Stimulated activated CD8-positive, alpha-beta memory T cell treated with anti-CD3 and anti-CD28 coated beads, Interleukin-12 subunit alpha, Interleukin-12 subunit beta, amount 100 ng/mL, for 1 hour (primary cell): ENCODE results near the gene CACNA1D.
"Not testable (repeated sequence)": the region's sequence is repeated elsewhere in the genome, so short reads cannot be mapped to it uniquely, and the experiment has no call there.

Source experiments
- DNase-seq: peaks from one replicate; pipeline ENCODE4 v3.0.0-alpha.2; 2020; ENCODE audit warnings: low read depth

The CACNA1D gene

DNA sequence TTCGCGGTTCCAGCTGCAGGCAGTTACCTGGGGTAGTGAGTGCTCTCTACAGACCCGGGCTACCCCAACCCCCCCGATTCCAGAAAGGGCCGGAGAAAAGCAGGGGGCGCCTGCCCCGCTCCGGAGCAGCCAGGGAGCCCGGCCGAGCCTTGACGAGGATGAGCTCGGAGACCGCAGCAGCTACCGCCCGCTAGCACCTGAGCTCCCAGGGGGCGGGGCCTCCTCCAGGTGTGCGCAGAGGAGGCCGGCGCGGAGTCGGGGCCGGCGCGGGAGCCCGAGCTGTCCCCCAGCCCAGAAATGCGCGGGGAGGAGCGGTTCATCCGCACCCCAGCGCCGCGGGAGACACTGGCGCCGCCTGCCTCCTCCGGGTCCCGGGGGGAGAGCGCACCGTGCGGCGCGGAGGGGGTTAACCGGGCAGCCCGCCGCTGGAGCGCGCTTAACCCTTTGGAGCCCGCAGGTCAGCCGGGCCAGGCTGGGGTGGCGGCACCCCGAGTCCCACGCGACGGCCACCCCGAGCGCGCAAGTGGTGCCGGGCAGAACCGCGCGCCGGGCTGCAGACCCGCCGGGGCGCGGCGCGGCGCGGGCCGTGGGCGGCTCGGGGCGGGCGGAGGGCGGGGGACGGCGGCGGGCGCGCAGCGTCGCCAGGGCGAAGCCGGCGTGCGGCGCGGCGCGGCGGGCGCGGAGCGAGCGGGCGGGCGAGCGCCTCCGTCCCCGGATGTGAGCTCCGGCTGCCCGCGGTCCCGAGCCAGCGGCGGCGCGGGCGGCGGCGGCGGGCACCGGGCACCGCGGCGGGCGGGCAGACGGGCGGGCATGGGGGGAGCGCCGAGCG, at the start of gene CACNA1D:
CACNA1D (plus strand) TSS at position 649 of the 829 bp plus-strand sequence. CDS start 556 bp downstream, outside the sequence.
- DNase-seq: no peak

DNA sequence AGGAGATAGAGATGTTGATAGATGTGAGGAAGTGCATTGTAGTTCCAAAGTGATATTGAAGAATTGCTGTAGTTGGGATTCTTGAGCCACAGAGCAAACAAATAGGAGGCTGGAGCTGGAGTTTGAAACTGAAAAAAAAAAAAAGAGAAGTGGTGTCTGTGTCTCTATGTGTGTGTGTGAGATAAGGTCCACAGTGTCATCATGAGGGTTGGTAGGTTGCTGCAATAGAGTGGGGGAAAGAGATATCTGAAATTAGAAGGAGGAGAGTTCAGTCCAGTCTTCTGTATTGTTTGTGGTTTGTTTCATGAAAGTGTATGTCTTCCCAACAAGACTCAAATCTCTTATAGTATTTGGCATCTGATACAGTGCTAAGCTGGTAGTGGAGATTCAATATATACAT, 37.3 kb upstream of the CACNA1D start:
- DNase-seq: no peak

GRCh38 chr3:53460326-53460725, 34.1 kb upstream of the CACNA1D start:
- DNase-seq: no peak

DNA sequence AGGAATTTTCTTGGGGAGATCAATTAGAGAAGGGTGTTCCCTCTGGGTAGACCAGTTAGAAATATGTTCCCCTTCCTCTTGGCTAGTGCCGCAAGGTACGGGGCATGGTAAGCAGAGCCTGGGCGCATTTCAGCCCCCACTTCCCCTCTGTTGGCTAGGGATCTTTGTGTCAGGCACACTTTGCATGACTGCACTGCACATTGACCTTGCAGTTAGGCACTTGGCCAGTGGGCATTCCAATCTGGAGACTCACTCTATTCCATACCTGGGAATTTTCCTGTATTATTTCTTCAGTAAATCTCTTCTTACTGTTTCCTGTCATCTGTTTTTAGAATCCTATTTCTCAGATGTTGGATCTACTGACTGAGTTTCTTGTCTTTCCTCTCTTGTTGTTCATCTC, 30.0 kb upstream of the CACNA1D start:
- no peak for DNase-seq

- not testable (repeated sequence) for DNase-seq
These were observed 24.7 kb upstream of the CACNA1D start for GRCh38 chr3:53469758-53470157.

GRCh38 chr3:53473422-53473821, 21.0 kb upstream of the CACNA1D start:
- no peak for DNase-seq

- DNase-seq: not testable (repeated sequence)
These were observed 18.0 kb upstream of the CACNA1D start for GRCh38 chr3:53476372-53476771.

GRCh38 chr3:53477689-53478088, 16.7 kb upstream of the CACNA1D start:
- not testable (repeated sequence) for DNase-seq

GRCh38 chr3:53478166-53478830, 16.1 kb upstream of the CACNA1D start:
- no peak for DNase-seq

GRCh38 chr3:53478921-53479664, 15.3 kb upstream of the CACNA1D start:
- no peak for DNase-seq

GRCh38 chr3:53482227-53482626, 12.2 kb upstream of the CACNA1D start:
- DNase-seq: no peak

GRCh38 chr3:53483821-53484220, 10.6 kb upstream of the CACNA1D start:
- DNase-seq: no peak

- DNase-seq: no peak
These were observed 9.4 kb upstream of the CACNA1D start for GRCh38 chr3:53484984-53485383.

GRCh38 chr3:53485675-53486403, 8.6 kb upstream of the CACNA1D start:
- DNase-seq: no peak

GRCh38 chr3:53486961-53487654, 7.3 kb upstream of the CACNA1D start:
- DNase-seq: no peak

- DNase-seq: no peak
These were observed 5.0 kb upstream of the CACNA1D start for GRCh38 chr3:53489386-53489785.

DNA sequence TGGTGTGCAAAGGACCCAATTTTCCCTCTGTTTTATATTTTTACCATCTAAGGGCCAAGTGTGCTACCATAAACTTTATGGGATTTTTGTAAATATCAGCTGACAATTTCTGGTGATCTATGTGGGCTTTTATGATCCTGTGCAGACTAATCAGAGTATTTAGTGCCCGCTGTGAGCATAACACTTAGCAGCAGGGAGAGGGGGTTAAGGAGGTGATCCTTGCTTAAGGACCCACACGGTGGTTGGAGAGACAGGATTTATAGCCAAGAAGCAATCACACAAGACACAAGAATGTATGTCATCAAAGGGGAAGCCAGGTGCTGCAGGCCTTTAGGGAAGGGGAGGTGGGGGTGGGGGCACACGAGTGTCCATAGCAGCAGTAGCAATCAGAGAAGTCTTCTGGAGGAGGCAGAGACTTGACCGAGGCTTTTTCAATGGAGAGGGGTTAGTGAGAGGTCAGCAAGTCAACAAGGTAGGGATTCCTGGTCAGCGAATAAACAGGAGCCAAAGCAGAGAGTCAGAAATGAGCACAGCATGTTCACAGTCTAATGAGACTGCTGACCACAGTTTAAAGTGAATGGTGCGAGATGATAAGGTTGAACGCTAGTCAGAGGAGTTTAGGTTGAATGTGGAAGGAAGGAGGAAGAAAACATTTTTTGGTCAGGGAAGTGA, 4.5 kb upstream of the CACNA1D start:
- no peak for DNase-seq

DNA sequence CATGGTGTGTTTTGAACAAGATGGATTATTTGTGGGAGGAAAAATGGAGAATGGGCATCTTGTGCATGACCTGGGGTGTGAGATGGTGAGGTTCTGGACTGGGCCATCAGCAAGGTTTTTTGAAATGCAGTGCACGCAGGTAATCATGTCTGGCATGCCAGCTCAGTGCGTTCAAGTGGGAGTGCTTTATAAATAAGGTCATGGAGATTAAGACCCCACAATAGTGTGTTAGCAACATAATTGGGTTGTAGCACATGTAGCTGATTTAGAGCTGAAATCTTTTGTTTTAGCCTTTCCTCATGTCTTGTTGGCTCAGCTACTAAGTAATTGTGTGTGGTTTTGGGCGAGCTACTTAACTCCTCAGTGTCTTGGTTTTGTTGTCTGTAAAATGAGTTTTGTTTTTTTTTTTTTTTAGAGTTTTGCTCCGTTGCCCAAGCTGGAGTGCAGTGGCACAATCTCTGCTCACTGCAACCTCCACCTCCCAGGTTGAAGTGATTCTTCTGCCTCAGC, 3.9 kb upstream of the CACNA1D start:
- no peak for DNase-seq

GRCh38 chr3:53491276-53491675, 3.1 kb upstream of the CACNA1D start:
- DNase-seq: no peak

DNA sequence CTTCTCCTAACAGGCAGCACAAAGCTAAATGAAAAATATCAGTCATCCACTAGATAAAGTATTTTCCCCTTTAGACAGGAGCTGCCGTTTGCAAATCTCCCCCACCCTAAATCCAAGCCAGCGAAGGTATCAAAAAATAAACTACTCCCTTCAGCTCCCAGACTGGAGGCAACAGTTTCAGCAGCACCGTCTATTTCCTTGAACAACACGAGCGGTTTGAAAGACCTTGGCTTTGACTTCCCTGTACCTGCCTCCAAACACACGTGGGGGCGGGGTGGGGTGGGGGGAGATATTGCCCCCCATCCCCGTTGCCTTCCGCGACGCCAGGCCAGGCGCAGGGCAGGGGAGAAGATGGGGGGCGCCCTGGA, 832 bp upstream of the CACNA1D start:
- DNase-seq: no peak

GRCh38 chr3:53495146-53495519, 722 bp downstream of the CACNA1D start:
- no peak for DNase-seq
